H1 (cell line): Measurements from ENCODE around the gene C19orf38. TPM values are rescaled to one million over a fixed set of nuclear protein-coding genes. Genes with fewer than 3 reads are reported as not detected.

ENCODE experiments used
- SIN3A ChIP-seq, 2 experiments: IDR thresholded peaks in 1 of 2; conservative IDR thresholded peaks in 1 of 2; 2 replicates each; pipeline ENCODE4 v1.6.1; 2011 to 2012; ENCODE audit warnings: low read length in 2 of 2, improper control_type of control experiment in 1 of 2, low read depth in 1 of 2, mild to moderate bottlenecking in 1 of 2
- polyA plus RNA-seq, 7 experiments: library from polyadenylated mRNA; depleted of rRNA in 3 of 7; stranded (reverse) in 5 of 7; unstranded in 2 of 7; fragments of >200 nt in 5 of 7; fragments of 200-250 nt in 2 of 7; gene quantifications; 1 replicate in 5 of 7; 2 replicates in 1 of 7; 4 replicates in 1 of 7; pipeline versions ENCODE4 v1.2.1 to v1.2.3, GENCODE V29; 2011 to 2013; ENCODE audit warnings: missing spikeins in 2 of 7, mixed read lengths in 2 of 7
- total RNA-seq: library from RNA; stranded (reverse); fragmentation: NEBNext Ultra II Directional; extraction: Animal tissue kit (Norgen Biotek cat#: 25700); gene quantifications from 2 replicates; pipeline ENCODE4 v1.2.1, GENCODE V29; 2021
- TF ChIP-seq, protein P1 (sequence below): IDR thresholded peaks from 2 replicates; pipeline ENCODE4 v1.6.1; 2012; ENCODE audit warnings: inconsistent platforms

Gene C19orf38
- total and polyA plus RNA-seq, 2 of the 8 experiments (the other 6 are each of a cell fraction or from before 2014, with no cell fraction given) = 0.53 TPM; not detected in 1

DNA sequence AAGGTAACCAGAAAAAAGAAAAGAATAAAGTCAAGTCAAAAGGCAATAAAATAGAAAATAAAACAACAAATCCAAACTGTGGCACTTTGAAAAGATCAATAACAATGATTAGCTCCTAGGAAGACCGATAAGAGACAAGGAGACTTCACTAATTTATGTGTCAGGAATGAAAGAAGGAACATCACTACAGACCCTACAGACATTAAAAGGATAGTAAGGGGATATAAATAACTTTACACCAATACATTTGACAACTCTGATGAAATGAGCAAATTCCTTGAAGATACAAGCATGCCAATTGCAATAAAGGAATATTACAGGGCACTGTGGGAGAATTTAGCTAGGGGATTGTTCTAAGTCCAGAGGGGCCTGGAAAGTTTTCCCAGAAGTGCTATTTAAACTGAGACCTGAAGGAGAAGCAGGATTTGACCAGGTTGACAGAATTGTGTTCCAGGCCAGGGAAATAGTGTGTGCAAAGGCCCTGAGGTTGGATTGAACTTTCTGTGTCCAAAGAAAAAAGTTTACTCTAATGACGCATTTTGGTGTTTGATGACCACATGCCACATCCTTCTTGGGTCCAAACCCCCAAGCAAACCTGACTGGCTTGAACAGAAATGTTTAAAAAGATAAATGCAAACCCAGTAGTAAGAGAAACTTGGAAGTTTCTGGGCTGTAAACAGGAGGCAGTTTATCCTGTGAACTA is 1.6 kb upstream of the C19orf38 start (continued):
- TF ChIP-seq, protein P1, sequence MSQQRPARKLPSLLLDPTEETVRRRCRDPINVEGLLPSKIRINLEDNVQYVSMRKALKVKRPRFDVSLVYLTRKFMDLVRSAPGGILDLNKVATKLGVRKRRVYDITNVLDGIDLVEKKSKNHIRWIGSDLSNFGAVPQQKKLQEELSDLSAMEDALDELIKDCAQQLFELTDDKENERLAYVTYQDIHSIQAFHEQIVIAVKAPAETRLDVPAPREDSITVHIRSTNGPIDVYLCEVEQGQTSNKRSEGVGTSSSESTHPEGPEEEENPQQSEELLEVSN = no peak
- no peak for TF ChIP-seq SIN3A (conservative IDR thresholded peaks at IDR 0.05 in 1 of 2, IDR thresholded peaks at IDR 0.05 in 1 of 2; ENCODE audit: low read depth in 1 of 2, low read length in 2 of 2)
